GM21737 (cell line): ENCODE measurements around the gene DHRS1.
"Not testable (repeated sequence)": the region's sequence is repeated elsewhere in the genome, so short reads cannot be mapped to it uniquely, and the experiment has no call there.

ENCODE experiments used
- ATAC-seq: cut with Tn5 transposase; IDR thresholded peaks from one replicate; pipeline ENCODE4 v1.9.1; 2021; ENCODE audit warnings: mild to moderate bottlenecking, moderate library complexity; ENCODE audit not compliant: unreplicated experiment

Gene DHRS1

DNA sequence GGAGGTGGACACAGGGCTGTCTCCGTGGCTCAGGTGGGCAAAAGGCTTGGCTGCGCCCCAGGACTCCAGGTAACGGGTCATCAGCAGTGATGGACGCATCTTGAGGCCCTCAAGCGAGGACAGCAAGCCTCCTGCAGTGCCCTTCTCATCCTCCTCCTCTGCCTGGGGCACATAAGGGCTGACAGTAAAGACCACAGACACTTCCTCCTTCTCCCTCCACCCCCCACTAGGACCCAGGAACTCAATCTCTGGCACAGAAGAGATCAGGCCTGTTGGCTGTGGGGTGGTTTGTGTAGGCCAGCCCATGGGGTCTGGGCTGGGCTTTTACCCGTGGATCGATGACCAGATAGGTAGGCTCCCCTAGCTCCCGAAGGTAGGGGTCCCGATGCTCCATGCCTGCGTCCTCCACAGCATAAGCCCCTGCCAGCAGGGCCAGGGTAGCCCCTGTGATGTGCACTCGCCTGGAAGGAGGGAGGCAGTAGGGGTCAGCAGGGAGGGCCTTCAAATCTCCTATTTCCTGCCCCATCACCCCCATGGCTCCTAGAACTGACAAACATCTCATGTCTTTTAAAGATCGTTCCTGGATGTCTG lies 29.6 kb upstream of the DHRS1 start:
- ATAC-seq = no peak

DNA sequence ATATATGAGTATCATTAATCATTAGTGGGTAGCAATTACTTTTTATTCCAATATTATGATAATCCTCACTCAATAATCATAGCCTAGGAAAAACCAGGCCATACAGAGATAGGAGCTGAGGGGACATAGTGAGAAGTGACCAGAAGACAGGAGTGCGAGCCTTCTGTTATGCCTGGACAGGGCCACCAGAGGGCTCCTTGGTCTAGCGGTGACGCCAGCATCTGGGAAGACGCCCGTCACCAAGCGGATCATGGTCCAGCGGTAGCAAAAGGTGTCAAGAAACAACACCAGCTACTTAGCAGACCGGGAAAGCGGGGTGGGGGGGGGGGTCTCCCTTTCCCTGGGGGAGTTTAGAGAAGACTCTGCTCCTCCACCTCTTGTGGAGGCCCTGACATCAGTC lies 28.3 kb upstream of the DHRS1 start:
- not testable (repeated sequence) for ATAC-seq

DNA sequence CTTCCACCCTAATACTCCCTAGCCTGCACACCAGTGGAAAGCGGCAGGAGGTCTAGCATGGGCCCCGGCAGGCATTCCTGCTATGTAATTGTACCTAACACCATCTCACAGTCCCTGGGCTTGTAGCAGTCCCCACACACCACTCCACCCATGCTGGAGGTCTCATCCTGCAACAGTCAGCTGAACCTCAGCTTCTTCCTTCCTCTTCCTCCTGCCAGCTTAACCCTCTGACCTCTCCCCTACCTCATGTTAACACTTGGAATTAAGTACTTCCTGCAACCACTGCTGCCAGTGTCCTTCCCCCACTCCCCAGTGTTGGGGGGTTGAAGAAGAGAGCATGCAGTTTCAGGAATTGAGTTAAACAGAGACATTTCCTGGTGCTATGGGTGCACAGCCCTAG lies 27.7 kb upstream of the DHRS1 start:
- ATAC-seq = no peak

DNA sequence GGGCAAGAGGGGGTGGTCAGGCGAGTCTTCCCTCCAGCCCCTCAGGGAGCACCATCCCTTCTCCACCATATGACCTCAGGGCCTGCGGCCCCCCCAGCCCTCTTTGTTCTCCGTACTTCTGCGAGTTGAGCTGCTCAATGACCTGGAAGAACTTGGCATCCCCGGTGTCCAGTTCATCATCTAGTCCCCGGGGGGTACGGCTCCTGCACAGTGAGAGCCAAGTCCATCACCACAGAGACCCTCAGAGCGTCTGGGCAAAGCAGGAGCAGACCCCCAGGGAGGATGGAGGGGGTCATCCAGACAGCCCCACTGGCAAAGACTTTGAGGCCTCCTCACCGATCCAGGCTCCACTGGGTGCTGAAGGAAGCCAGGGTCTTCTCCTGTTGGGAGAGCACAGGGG lies 26.4 kb upstream of the DHRS1 start:
- ATAC-seq = no peak

DNA sequence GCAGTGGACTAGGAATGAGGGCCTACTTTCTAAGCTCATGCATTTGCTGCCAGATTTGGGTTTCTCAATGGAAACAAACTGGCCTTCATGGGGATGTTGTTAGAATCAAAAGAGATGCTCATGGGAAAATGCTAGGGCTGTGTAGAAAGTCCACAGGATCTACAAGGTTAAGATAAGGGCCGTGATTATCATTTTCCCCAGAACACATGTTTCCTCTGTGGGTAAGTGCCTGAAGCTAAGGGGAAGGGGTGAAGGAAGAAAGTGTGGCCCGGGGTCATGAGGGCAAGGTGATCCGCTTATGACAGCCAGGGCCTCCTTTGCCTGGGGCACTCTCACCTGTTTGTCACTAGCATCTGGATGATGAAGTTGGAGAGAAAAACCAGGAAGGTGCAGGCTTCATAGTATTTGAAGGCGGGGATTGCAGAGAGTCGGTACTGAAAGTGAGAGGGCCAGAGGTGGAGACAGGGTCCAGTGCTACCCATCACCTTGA lies 25.5 kb upstream of the DHRS1 start:
- ATAC-seq = no peak

DNA sequence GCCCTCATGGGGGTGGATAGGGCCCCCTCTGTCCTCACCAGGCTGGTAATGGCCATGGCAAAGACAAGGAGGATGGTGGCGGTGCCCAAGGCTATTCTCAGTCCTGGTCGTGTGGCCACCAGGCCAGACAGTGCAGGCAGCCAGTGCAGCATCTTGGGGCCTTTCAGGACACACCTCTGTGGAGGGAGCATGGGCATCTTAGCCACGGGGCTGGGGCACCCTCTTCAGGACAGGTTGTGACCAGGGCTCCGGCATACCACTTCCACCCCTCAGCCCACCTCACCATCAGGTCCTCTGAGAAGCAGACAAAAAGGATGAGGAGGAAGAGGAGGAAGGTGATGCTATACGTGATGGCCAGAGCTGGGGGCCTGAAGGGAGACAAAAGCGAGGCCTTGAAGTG lies 24.4 kb upstream of the DHRS1 start:
- ATAC-seq = no peak

DNA sequence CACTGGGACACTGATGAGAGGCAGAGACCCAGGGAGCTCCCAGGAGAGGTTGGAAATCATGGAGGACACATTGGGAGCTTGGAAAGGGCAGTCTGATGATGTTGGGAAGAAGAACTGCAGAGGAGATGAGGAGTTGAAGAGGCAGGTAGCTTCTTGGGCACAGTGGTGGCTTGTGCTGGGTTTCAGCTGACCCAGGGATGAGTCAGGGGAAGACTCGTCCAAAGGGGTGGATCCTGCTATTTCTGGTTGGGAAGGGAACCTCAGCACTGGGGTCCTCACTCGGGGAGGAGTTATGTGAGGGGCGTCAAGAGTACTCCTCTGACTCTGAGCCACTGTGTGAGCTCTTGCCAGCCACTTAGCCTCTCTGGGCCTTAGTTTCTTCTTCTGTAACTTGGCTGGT lies 23.8 kb upstream of the DHRS1 start:
- ATAC-seq = no peak

DNA sequence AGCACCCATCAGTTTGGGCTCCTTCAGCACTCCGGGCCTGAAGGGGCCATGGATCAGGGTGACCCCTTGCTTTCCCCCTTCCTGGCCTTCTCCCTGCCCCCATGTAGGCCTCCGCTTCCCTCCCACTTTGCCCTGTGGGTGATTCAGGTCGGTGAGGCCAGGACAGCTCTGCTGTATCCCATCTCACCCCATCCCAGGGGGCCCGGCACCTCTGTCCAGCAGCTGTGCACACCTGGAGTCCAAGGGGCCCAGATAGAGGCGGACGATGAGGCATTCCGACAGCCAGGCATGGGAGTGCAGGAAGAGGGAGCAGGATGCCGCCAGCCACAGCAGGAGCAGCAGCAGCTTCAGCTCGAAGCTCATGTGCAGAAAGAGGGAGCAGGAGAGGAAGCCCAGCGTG lies 23.1 kb upstream of the DHRS1 start:
- no peak for ATAC-seq

DNA sequence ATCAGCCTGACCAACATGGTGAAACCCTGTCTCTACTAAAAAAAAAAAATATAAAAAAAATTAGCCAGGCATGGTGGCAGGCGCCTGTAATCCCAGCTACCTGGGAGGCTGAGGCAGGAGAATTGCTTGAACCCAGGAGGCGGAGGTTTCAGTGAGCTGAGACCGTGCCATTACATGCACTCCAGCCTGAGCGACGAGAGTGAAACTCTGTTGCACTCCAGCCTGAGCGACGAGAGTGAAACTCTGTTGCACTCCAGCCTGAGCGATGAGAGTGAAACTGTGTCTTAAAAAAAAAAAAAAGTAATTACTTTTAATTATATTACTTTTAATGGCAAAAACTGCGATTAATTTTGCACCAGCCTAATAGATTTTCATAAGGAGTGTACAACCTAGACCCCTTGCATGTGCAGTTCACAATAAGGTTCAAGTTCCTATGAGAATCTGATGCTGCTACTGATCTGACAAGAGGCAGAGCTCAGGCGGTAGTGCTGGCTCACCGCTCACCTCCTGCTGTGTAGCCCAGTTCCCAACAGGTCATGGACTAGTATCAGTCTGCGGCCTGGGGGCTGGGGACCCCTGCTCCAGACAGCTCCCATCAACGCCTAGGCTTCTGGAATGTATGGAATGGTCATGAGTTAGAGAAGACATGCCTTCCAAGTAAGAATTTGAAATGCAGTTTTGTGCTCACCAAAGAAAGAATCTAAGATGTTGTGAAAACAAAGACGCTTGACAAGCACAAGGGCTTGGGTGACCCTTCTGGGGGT lies 21.8 kb upstream of the DHRS1 start:
- no peak for ATAC-seq

DNA sequence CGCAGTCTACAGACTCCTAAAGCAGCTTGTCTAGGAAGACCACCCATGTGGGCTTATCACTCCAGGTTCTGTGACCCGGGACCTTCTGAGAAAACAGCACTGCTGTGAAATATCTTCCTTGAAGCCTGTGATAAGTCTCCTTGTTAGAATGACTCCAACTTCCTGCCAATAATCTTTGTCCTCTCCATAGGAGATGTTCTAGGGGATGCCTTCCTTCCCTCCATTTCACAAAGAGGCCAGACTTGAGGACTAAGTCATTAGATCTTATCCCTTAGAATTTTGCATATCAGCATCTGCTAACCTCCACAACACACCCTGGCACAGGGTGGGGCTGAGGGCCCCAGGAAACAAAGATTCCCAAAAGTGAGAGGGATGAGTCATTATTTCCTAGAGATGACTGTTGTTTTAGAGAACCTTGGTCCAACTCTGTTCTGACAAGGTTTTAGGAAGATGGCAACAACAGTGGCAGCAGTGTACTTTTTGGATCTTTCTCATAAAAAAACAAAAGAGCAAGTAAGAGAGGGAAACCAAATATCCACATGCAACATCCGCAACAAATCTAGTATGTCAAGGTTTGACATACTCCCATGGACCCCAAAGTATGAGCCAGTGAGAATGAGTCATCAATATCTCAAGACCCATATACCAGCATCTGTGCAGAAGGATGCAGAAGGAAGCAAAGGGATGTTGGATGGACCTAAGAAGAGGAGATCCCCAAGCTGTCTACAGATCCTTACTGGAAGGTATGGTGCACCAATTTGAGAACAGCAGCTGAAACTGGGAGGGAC lies 17.8 kb upstream of the DHRS1 start:
- no peak for ATAC-seq

DNA sequence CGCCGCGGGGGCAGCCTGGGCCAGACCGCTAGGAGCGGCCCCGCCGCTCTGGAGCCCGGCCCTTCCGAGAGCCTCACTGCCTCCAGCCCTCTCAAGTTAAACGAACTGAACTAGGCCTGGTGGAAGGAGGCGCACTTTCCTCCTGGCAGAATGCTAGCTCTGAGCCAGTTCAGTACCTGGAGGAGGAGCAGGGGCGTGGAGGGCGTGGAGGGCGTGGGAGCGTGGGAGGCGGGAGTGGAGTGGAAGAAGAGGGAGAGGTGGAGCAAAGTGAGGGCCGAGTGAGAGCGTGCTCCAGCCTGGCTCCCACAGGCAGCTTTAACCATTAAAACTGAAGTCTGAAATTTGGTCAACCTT lies 17.0 kb upstream of the DHRS1 start:
- no peak for ATAC-seq

DNA sequence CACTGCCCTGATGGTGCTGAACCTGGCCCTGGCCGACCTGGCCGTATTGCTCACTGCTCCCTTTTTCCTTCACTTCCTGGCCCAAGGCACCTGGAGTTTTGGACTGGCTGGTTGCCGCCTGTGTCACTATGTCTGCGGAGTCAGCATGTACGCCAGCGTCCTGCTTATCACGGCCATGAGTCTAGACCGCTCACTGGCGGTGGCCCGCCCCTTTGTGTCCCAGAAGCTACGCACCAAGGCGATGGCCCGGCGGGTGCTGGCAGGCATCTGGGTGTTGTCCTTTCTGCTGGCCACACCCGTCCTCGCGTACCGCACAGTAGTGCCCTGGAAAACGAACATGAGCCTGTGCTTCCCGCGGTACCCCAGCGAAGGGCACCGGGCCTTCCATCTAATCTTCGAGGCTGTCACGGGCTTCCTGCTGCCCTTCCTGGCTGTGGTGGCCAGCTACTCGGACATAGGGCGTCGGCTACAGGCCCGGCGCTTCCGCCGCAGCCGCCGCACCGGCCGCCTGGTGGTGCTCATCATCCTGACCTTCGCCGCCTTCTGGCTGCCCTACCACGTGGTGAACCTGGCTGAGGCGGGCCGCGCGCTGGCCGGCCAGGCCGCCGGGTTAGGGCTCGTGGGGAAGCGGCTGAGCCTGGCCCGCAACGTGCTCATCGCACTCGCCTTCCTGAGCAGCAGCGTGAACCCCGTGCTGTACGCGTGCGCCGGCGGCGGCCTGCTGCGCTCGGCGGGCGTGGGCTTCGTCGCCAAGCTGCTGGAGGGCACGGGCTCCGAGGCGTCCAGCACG lies 16.4 kb upstream of the DHRS1 start:
- no peak for ATAC-seq

DNA sequence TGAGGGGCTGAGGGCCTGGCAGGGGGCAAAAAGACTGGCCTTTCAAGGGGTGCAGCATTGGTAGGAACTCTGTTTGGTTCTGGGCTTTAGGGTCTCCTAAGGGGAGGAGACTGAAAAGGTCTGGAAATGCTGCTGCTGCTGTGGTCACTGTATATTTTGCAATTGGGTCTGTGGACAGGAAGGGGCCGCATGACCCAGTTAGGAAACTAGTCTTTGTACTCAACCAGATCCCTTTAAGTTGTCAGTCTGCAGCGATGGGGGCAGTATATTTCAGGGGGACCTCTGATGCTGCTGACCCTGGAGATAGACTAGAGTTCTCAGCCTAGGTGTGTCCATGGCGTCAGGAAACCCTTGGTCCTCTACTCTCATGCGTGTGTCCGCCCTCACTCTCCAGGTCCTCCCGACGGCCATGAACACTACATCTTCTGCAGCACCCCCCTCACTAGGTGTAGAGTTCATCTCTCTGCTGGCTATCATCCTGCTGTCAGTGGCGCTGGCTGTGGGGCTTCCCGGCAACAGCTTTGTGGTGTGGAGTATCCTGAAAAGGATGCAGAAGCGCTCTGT lies 15.7 kb upstream of the DHRS1 start:
- no peak for ATAC-seq

DNA sequence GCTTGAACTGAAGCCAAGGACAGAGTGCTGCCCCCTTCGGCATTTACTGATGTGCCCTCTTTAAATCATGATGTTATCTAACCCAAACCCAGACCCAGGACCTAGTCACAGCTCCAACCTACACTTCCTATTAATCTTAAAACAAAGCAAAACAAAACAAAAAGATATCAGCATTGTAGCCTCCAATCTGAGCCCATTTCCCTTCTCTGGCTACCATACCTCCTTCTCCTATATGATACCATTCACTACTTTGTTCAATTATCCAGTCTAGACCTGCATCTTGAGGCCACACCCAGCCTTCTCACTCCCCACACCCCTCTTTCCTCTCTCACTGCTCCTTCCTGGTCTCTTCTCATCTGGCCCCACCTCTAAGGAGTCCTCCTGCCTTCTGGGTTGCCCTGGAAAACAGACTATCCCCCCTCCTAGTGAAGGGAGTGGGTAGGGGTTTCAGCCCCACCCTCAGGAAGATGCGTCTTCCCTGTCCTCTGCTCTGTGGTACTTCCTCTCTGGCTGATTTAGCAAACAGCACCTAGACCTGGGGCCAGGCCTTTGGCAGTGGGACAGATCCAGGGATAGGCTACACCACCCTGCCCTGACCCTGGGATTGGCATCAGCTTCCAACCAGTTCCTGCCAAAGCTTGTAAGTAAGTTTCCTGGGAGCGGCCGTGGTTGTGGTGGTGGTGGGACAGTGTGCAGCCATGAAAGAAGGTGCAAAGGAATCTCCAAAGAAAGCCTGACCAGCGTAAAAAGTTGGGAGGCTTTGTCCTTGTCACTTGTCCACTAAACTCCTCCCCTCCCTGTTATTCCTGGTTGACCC lies 15.0 kb upstream of the DHRS1 start:
- ATAC-seq = no peak

DNA sequence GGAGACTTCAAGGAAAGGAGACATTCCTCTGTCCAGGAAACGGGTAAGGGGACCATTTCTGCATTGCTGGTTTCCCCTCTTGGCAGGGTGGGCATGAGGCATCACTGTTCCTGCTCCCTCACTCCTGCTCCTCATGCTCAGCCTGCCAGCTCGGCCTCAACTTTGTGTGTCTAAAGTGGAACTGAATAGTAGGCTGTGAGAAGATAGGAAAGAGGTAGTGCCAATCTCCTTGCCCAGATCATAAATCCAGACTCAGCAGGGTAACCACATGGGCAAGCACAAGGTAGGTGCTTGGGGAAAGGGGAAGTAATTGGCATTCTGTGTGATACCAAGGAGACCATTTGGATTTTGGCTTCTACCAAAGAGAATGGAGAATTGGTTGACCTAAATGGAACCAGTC lies 14.3 kb upstream of the DHRS1 start:
- no peak for ATAC-seq

DNA sequence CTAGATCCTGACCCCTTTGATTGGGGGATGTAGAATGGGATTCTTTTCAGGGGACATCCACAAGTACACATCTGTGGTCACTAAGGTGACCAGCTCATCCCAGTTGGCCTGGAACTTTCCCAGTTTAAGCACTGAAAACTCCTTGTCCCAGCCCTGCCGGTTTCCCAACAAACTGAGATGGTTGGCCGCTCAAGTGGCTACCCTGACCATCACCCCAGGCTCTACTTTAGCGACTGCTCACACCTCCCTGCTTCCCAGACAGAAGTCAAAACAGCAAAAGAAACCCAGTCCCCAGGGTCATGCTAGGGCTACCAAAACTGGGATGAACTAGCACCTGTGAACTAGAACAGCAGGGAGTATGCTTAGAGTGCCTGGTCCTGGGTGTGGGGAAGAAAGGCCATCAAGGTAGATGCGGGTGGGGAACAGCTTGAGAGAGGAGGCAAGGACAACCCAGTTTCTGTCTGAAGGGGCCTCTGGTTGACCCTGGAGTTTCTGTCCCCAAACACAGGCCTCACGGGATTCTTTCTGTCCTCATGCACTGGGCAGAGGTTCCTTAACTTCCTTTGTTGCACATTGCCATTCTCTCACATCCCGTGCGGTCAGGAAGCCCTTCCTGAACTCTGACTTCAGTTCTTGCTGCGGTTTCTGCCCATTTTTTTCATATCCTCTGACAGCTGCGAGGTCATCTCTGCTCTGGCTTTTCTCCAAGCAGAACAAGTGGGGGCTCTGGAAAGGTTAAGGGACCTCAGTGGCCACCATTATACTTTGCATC lies 13.3 kb upstream of the DHRS1 start:
- ATAC-seq = no peak

DNA sequence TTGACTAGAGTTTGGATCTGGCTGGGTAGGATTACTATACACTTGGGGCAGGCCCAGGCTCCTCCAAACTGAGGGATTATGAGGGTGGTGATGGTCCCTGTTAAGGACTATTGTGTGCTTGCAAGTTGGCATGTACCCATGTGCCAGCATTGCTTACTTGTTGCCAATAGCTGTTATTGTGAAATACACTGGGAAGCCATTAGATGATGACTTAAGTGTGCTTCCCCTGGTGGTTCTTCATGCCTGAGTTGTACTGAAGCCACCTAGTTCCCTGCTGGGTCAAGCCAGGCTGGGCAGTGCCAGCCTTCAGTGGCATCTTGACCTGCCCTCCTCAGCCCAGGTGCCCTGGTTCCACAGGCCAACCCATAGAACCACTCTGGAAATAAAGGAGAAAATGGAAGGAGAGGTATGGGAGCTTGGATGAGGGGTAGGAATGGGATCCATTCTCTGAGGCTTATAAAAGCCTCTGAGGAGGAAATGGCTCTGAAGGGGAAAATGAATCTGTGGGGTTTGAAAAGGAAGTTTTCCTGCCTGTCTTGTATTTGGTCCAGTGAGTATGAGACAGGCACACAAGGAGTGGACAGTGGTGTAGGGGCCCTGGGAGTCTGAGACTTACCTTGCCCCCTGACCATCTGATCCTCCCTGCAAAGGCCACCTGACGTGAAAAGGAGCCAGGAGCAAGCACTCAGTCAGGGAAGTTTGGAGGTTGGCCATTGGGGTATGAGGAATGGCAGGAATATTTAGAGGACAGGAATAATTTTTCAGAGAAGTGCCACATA lies 12.4 kb upstream of the DHRS1 start:
- no peak for ATAC-seq
